ENCODE results near the gene TTC39C.

The TTC39C gene

DNA sequence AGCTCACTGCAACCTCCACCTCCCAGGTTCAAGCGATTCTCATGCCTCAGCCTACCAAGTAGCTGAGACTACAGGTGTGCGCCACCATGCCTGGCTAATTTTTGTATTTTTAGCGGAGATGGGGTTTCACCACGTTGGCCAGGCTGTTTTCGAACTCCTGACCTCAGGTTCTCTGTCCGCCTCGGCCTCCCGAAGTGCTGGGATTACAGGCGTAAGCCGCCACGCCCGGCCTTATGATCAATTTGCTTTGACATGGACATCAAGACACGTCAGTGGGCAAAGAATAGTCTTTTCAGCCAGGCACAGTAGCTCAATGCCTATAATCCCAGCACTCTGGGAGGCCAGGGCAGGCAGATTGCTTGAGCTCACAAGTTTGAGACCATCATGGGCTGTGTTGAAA lies 76.3 kb downstream of the TTC39C start:
- TF ChIP-seq, protein P1, sequence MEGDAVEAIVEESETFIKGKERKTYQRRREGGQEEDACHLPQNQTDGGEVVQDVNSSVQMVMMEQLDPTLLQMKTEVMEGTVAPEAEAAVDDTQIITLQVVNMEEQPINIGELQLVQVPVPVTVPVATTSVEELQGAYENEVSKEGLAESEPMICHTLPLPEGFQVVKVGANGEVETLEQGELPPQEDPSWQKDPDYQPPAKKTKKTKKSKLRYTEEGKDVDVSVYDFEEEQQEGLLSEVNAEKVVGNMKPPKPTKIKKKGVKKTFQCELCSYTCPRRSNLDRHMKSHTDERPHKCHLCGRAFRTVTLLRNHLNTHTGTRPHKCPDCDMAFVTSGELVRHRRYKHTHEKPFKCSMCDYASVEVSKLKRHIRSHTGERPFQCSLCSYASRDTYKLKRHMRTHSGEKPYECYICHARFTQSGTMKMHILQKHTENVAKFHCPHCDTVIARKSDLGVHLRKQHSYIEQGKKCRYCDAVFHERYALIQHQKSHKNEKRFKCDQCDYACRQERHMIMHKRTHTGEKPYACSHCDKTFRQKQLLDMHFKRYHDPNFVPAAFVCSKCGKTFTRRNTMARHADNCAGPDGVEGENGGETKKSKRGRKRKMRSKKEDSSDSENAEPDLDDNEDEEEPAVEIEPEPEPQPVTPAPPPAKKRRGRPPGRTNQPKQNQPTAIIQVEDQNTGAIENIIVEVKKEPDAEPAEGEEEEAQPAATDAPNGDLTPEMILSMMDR (IDR thresholded peaks at IDR 0.05; ENCODE audit: extremely low read depth, missing control alignments), result no peak
- no peak for DNase-seq (ENCODE audit: low spot score)

DNA sequence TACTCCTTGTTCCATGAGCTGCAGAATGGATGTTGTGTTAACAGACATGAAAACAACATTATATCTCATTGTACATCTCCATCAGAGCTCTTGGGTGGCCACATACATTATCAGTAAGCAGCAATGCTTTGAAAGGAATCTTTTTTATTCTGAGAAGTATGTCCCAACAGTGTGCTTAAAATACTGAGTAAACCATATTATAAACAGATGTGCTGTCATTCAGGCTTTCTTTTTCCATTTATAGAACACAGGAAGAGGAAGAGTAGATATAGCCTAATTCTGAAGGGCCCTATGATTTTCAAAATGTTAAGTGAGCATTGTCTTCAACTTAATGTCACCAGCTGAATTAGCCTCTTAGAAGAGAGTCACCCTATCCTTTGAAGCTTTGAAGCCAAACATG lies 80.0 kb downstream of the TTC39C start:
- TF ChIP-seq, protein P1 (IDR thresholded peaks at IDR 0.05; ENCODE audit: extremely low read depth, missing control alignments), result no peak
- DNase-seq (ENCODE audit: low spot score), result no peak

DNA sequence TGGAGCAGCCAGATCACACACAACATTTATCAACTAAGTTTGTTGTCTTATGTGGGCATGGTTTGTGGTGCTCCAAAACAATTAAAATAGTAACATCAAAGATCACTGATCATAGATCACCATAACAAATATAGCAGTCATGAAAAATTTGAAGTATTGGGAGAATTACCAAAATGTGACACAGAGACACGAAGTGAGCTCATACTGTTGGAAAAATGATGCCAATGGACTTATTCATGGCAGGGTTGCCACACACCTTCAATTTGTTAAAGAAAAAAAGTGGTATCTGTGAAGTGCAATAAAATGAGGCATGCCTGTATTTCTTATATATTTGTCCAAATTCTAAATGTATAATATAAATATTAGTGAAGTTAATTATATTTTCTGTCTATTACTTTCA lies 81.4 kb downstream of the TTC39C start:
- TF ChIP-seq, protein P1 (IDR thresholded peaks at IDR 0.05; ENCODE audit: extremely low read depth, missing control alignments), result no peak
- DNase-seq (ENCODE audit: low spot score), result no peak

DNA sequence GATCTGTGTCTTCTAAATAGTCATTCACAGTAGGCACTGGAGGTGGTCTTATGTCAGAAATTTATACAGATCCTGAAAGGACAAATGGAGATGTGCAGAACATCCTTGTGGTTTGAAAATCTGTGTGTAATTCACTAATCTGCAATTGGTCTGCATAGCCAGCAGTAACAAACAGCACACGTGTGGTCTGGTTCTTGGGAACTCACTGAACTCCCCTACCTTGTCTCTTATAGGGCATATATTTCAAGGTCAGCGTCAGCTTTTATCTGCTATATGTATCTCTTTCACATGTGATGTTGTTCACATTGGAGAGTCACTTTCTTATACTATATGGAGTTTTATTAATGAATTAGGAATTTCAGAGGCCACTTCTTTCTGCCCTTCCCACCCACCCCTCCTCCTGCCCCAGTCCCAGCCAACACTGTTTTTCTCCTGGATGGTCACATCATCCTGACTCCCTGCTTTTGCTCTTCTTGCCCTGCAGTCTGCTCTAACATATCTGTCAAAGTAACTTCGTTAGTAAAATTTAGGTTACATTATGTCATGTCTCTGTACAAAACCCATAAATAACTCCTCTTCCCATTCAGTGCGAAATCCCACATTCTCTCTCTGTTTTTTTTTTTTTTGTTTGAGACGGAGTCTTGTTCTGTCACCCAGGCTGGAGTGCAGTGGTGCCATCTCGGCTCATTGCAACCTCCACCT lies 88.9 kb downstream of the TTC39C start:
- TF ChIP-seq, protein P1 (IDR thresholded peaks at IDR 0.05; ENCODE audit: extremely low read depth, missing control alignments), result no peak
- no peak for DNase-seq (ENCODE audit: low spot score)

DNA sequence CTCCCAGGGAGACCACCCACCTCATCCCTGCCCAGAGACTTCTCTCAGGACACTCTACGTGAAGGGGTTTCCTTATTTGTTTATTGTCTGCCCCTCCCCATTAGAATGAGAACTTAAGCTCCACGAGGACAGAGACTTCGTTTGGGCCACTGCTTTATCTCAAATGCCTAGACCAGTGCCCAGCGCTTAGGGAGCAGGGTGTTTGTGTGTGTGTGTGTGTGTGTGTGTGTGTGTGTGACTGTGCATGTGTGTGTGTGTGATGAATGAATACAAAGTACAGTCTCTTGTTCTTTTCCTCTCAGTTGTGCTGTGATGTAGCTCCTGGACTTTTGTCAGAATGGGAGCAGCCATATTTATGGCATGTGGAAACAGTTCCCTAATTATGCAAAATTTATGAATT lies 89.9 kb downstream of the TTC39C start:
- no peak for DNase-seq (ENCODE audit: low spot score)
- TF ChIP-seq, protein P1 (IDR thresholded peaks at IDR 0.05; ENCODE audit: extremely low read depth, missing control alignments), result no peak

DNA sequence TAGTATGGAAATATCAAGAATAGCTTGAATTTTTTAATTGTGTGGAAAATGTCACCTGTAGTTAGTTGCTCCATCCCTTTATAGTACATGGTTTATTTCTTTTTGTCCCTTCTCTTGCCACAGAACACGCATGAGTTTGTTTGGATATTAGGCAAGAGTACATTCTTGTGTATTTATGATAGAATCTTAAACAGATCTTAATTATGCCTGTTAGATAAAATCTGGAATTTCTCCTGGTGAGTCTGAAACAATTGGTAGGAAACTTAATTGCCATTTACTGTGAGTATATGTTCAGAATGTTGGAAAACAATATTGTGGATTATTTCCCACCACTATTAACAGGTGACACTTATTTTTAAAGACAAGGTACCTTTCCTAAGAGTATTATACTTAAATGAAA lies 94.1 kb downstream of the TTC39C start:
- TF ChIP-seq, protein P1 (IDR thresholded peaks at IDR 0.05; ENCODE audit: extremely low read depth, missing control alignments), result no peak
- no peak for DNase-seq (ENCODE audit: low spot score)

DNA sequence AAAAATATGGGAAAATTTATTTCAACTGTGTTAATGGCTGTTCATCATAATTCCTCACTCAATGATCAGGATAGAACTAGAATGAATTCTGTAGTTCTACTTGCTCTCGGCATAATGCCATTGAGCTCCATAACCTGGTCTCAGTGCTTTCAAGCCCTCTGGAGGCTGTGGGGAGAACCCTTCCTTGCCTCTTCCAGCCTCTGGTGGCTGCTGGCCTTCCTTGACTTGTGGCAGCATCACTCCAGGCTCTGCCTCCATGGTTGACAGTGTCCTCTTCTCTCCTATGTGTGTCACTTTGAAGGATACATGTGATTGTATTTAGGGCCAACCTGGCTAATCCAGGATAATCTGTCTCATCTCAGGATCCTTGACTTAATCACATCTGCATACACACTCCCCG lies 97.4 kb downstream of the TTC39C start:
- TF ChIP-seq, protein P1 (IDR thresholded peaks at IDR 0.05; ENCODE audit: extremely low read depth, missing control alignments), result no peak
- no peak for DNase-seq (ENCODE audit: low spot score)
